GM23338 (cell line): ENCODE results near the gene PLXND1.

ENCODE experiments used
- EZH2 ChIP-seq: fragments of 200-600 bp; sonication (generic); IDR thresholded peaks from one replicate; pipeline ENCODE4 v1.8.0; 2017; ENCODE audit warnings: antibody characterized with exemption, mild to moderate bottlenecking, low read depth; ENCODE audit not compliant: unreplicated experiment
- EZH2phosphoT487 ChIP-seq: fragments of 200-600 bp; sonication (generic); IDR thresholded peaks from one replicate; pipeline ENCODE4 v1.8.1; 2018; ENCODE audit warnings: antibody characterized with exemption; ENCODE audit not compliant: unreplicated experiment
- JUNB ChIP-seq: IDR thresholded peaks from one replicate; pipeline ENCODE4 v1.6.1; 2016; ENCODE audit warnings: antibody characterized with exemption; ENCODE audit not compliant: unreplicated experiment
- NANOG ChIP-seq: IDR thresholded peaks from 2 replicates; pipeline ENCODE4 v1.6.1; 2016; ENCODE audit warnings: antibody characterized with exemption, borderline replicate concordance
- POLR2AphosphoS5 ChIP-seq: IDR thresholded peaks from 2 replicates; pipeline ENCODE4 v1.6.1; 2016; ENCODE audit warnings: antibody characterized with exemption, low read depth
- STAT1 ChIP-seq: IDR thresholded peaks from one replicate; pipeline ENCODE4 v1.6.1; 2016; ENCODE audit warnings: antibody characterized with exemption; ENCODE audit not compliant: unreplicated experiment
- ZNF114 ChIP-seq: fragments of 250-450 bp; sonication (Bioruptor Pico); IDR thresholded peaks from 2 replicates; pipeline ENCODE4 v1.5.0; 2020; ENCODE audit warnings: mild to moderate bottlenecking, moderate library complexity
- ZNF331 ChIP-seq: fragments of 250-450 bp; sonication (Bioruptor Pico); IDR thresholded peaks from 2 replicates; pipeline ENCODE4 v1.5.0; 2020; ENCODE audit warnings: low read depth, mild to moderate bottlenecking, moderate library complexity
- TF ChIP-seq, protein P1 (sequence below), 2 experiments: fragments of 200-600 bp in 1 of 2; sonication (generic) in 1 of 2; conservative IDR thresholded peaks; 2 replicates each; pipeline versions ENCODE4 v1.5.1 to v1.6.1; 2016 to 2017; ENCODE audit warnings: antibody characterized with exemption in 2 of 2, low read depth in 2 of 2, mild to moderate bottlenecking in 2 of 2, moderate library complexity in 1 of 2
- TF ChIP-seq, protein P2 (sequence below): IDR thresholded peaks from one replicate; pipeline ENCODE4 v1.6.1; 2018; ENCODE audit warnings: antibody characterized with exemption; ENCODE audit not compliant: unreplicated experiment
- TF ChIP-seq, protein P3 (sequence below): IDR thresholded peaks from 2 replicates; pipeline ENCODE4 v1.6.1; 2016; ENCODE audit warnings: antibody characterized with exemption

DNA sequence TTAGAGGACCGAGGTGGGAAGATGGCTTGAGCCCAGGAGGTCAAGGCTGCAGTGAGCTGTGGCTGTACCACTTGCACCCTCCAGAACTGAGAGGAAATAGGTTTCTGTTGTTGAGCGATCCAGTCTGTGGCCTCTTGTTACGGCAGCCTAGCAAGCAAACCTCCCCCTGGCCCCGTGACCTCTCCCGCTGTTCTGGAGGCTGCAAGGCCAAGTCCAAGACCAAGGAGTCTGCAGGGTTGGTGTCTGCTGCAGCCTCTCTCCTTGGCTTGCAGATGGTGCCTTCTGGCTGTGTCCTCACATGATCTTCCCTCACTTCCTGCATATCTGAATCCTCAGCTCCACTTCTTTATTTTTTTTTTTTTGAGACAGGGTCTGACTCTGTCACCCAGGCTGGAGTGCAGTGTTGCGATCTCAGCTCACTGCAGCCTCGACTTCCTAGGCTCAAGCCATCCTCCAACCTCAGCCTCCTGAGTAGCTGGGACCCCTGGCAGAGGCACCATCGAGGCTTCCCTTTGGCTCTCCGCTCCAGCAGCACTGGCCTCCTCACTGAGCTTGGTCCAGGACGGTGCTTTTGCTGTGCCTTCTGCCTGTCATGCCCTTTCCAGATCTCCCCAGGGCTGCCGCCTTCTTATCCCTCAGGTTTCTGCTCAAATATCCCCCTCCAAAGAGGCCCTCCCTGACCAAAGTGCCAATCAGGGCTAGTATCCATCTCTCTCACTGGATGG lies 18.0 kb upstream of the PLXND1 start:
- TF ChIP-seq, protein P1, sequence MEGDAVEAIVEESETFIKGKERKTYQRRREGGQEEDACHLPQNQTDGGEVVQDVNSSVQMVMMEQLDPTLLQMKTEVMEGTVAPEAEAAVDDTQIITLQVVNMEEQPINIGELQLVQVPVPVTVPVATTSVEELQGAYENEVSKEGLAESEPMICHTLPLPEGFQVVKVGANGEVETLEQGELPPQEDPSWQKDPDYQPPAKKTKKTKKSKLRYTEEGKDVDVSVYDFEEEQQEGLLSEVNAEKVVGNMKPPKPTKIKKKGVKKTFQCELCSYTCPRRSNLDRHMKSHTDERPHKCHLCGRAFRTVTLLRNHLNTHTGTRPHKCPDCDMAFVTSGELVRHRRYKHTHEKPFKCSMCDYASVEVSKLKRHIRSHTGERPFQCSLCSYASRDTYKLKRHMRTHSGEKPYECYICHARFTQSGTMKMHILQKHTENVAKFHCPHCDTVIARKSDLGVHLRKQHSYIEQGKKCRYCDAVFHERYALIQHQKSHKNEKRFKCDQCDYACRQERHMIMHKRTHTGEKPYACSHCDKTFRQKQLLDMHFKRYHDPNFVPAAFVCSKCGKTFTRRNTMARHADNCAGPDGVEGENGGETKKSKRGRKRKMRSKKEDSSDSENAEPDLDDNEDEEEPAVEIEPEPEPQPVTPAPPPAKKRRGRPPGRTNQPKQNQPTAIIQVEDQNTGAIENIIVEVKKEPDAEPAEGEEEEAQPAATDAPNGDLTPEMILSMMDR (conservative IDR thresholded peaks at IDR 0.05; ENCODE audit: low read depth in 2 of 2), result no peak
- TF ChIP-seq POLR2AphosphoS5, result no peak
- no peak for TF ChIP-seq EZH2phosphoT487
- TF ChIP-seq EZH2, result no peak
- TF ChIP-seq, protein P2, sequence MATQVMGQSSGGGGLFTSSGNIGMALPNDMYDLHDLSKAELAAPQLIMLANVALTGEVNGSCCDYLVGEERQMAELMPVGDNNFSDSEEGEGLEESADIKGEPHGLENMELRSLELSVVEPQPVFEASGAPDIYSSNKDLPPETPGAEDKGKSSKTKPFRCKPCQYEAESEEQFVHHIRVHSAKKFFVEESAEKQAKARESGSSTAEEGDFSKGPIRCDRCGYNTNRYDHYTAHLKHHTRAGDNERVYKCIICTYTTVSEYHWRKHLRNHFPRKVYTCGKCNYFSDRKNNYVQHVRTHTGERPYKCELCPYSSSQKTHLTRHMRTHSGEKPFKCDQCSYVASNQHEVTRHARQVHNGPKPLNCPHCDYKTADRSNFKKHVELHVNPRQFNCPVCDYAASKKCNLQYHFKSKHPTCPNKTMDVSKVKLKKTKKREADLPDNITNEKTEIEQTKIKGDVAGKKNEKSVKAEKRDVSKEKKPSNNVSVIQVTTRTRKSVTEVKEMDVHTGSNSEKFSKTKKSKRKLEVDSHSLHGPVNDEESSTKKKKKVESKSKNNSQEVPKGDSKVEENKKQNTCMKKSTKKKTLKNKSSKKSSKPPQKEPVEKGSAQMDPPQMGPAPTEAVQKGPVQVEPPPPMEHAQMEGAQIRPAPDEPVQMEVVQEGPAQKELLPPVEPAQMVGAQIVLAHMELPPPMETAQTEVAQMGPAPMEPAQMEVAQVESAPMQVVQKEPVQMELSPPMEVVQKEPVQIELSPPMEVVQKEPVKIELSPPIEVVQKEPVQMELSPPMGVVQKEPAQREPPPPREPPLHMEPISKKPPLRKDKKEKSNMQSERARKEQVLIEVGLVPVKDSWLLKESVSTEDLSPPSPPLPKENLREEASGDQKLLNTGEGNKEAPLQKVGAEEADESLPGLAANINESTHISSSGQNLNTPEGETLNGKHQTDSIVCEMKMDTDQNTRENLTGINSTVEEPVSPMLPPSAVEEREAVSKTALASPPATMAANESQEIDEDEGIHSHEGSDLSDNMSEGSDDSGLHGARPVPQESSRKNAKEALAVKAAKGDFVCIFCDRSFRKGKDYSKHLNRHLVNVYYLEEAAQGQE, result no peak
- no peak for TF ChIP-seq NANOG
- TF ChIP-seq ZNF331, result no peak
- no peak for TF ChIP-seq JUNB
- TF ChIP-seq, protein P3, sequence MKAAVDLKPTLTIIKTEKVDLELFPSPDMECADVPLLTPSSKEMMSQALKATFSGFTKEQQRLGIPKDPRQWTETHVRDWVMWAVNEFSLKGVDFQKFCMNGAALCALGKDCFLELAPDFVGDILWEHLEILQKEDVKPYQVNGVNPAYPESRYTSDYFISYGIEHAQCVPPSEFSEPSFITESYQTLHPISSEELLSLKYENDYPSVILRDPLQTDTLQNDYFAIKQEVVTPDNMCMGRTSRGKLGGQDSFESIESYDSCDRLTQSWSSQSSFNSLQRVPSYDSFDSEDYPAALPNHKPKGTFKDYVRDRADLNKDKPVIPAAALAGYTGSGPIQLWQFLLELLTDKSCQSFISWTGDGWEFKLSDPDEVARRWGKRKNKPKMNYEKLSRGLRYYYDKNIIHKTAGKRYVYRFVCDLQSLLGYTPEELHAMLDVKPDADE, result no peak
- TF ChIP-seq ZNF114, result no peak
- TF ChIP-seq STAT1, result no peak
